NCI-H1092 (cell line): ENCODE data around the gene SUPT5H.

ENCODE experiments used
- DNase-seq: peaks from one replicate; lab custom pipeline; 2025; lab: John Stamatoyannopoulos, UW

SUPT5H gene

GRCh38 chr19:39497701-39497995, 52.3 kb downstream of the SUPT5H start:
- DNase-seq = no peak

GRCh38 chr19:39497996-39498797, 52.8 kb downstream of the SUPT5H start:
- DNase-seq = peak; percentile 77

GRCh38 chr19:39498798-39499642, 53.6 kb downstream of the SUPT5H start, which contains the start of gene DLL3:
TSS of gene DLL3 (plus strand) at chr19:39498947. CDS start at chr19:39498975, 28 bp downstream.
- DNase-seq = peak; percentile 57

GRCh38 chr19:39499932-39500331, 54.5 kb downstream of the SUPT5H start:
- DNase-seq = no peak

GRCh38 chr19:39500543-39500942, 55.2 kb downstream of the SUPT5H start:
- no peak for DNase-seq

- no peak for DNase-seq
These were observed 56.0 kb downstream of the SUPT5H start for GRCh38 chr19:39501340-39501739.

- DNase-seq = peak; percentile 21
These were observed 57.4 kb downstream of the SUPT5H start for GRCh38 chr19:39502640-39503417.

GRCh38 chr19:39506598-39506943, 61.2 kb downstream of the SUPT5H start:
- DNase-seq = no peak

GRCh38 chr19:39506944-39507714, 61.7 kb downstream of the SUPT5H start:
- DNase-seq = no peak

GRCh38 chr19:39507715-39508364, 62.5 kb downstream of the SUPT5H start:
- DNase-seq = no peak

- DNase-seq = no peak
These were observed 63.2 kb downstream of the SUPT5H start for GRCh38 chr19:39508629-39509028.

- no peak for DNase-seq
These were observed 63.9 kb downstream of the SUPT5H start for GRCh38 chr19:39509233-39509632.

- DNase-seq = no peak
These were observed 67.6 kb downstream of the SUPT5H start for GRCh38 chr19:39512988-39513387.

GRCh38 chr19:39514840-39515550, 69.6 kb downstream of the SUPT5H start, which contains the start of gene SELENOV:
TSS of gene SELENOV (plus strand) at chr19:39515139. CDS start at chr19:39515213, 74 bp downstream.
- peak; percentile 36 for DNase-seq

GRCh38 chr19:39515551-39516191, 70.3 kb downstream of the SUPT5H start:
- no peak for DNase-seq

- no peak for DNase-seq
These were observed 70.9 kb downstream of the SUPT5H start for GRCh38 chr19:39516270-39516669.

GRCh38 chr19:39517432-39517831, 72.0 kb downstream of the SUPT5H start:
- no peak for DNase-seq

GRCh38 chr19:39518458-39518857, 73.1 kb downstream of the SUPT5H start:
- DNase-seq = no peak

- no peak for DNase-seq
These were observed 73.6 kb downstream of the SUPT5H start for GRCh38 chr19:39518975-39519374.
